GM18861 (cell line): ENCODE measurements around the gene STIM1.

Source experiments
- ATAC-seq: cut with Tn5 transposase; IDR thresholded peaks from one replicate; pipeline ENCODE4 v1.9.1; 2021; ENCODE audit not compliant: unreplicated experiment

The STIM1 gene

DNA sequence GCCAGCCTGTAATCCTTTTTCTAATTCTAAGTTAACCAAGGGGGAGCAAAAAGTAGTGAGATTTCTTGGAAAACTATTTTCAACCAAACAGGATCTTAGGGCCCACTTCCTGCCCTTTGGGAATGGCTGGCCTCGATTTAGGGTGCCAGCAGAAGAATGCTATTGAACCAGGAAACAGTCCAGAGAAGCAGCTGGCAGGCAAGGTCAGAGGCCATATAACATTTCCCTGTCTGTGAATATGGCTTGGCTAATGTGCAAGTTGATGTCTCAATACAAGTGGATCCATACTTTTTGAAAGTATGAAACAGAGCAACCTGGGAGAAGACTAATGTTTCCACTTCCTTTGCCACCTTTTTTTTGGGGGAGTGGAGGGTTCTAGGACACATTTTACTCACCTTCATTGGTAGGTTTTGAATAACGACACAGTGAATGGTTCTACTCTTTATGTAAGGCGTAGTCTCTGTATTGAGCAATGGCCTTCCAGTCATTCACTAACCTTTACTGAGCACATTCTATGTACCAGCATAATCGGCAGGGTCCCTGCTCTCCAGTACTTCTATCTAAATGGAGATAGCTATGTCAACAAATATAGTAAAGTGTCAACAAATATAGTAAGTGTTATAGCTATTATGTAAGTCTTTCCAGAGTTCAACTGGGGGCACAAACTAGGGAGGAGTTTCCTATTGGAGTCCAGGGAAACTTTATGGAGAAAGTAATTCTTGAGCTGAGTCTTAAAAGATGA is 204.9 kb downstream of the STIM1 start:
- no peak for ATAC-seq

DNA sequence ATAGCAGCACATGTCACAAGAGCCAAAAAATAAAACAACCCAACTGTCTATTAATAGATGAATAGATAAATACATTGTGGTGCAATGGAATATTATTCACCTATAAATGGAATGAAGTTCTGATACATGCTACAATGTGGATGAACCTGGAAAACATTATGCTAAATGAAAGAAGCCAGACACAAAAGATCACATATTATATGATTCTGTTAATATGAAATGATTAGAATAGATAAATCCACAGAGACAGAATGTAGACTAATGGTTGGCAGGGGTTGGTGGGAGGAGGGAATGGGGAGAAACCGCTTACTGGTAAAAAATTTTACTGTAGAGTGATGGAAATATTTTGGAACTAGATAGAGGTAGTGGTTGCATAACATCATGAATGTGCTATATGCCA is 206.2 kb downstream of the STIM1 start:
- ATAC-seq, result no peak

DNA sequence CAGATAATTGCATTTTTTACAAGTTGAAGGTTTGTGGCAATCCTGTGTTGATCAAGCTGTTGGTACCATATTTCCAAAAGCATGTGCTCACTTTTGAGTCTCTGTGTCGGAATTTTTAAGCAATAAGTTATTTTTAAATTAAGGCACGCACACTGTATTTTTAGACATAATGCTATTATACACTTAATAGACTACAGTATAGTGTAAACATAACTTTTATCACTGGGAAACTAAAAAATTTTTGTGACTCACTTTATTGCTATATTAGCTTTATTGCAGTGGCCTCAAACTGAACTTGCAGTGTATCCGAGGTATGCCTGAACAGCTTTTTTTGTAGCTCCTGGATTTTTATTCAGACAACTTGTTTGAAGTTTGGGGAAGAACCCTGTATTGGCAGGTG is 207.9 kb downstream of the STIM1 start:
- ATAC-seq, result no peak

DNA sequence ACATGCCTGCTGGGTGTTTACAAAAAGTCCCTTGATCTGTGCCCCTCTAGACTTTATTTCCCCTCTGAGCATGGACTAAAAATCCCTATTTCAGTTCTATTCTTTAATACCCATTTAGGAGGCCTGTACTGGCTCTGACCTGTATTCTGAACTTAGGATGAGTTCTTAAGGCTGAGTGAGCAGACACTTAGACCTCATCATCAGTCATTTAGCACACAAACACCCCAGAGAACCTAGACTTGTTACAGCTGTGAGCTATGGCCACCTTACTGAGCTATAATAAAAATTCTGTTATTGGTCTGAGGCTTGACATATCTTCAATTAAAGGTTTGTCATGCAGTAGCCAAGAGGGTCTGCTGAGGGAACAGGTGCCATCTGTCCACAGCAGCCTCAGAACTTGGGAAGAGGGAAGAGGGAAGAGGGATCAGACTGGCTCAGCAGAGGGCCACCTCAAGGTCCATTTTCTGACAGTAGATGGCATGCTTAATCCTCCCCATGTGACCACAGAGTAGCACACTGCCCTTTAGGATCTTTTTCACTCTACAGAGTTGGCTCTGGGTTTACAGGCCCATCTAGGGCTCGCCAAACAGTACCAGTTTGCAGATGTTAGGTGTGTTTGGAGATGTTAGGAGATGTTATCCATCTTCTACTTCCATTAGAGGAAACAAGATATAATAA is 209.0 kb downstream of the STIM1 start:
- ATAC-seq, result no peak

DNA sequence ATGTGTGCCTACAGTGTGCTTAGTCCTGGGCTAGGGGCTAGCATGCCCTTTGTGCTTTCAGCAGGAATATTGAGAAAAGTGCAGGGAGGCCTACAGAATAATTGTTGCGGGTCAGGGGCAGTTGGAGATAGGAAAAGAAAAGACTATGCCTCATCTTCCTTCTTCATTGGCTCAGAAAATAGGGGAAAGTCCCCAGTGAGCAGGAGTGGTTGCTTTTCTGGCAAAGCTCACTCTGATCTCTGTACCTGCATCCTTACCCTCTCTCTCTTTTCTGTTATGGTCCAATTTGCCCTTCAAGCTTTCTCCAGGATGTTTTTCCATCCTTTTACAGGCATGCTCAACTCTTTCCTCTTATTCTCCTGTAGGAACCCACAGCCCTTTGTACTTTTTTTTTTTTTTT is 209.6 kb downstream of the STIM1 start:
- ATAC-seq, result no peak

DNA sequence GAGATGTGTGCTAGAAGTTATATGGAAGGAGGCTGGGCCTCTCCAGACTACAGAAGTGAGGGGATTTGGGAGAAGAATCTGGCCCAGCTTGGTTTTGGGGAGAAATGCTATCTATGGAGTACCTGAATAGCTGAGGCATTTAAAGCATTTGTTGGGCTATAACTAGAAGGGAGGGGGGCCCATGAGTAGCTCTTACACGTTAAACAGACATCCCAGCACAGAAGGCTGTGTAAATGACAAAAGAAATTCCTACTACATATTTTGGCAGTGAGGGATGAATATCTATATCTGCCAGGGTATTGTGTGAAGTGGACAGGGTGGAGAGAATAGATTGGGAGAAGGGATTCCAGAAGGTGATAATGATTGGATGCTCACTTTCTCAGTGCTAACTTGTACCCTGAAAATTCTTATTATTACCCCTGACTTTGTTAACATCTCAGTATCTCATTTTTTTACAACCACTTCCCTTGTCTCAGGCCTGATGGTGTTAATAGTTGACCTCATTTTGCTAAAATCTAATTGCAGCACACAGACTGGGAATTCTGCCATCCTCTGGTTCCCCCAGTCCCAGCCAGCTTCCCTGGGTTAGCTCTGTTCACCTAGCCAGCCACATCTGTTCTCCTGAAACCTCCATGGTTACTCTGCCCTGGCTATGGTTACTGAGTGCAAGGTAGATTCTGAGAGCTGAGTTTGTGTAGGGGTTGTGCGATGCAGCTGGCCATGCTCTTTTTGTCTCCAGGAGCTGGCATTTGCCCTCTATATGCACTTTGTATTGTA is 210.3 kb downstream of the STIM1 start:
- ATAC-seq, result no peak

DNA sequence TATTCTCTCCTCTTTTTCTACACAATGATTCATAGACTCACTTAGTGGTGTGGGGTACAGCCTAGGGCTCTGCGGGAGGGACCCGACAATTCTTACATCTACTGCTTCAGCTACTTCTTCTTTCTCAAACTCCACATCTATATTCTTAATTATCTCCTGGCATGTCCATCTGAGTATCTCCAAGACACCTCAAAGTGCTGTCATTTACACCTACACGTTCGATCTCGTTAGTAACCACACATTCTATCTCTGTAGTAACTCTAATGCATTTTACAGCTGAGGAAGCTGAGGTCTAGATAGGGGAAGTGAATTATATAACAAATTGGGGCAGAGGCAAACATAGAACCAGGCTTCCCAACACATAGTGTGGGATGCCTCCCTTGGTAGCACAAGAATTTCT is 211.4 kb downstream of the STIM1 start:
- ATAC-seq, result no peak

DNA sequence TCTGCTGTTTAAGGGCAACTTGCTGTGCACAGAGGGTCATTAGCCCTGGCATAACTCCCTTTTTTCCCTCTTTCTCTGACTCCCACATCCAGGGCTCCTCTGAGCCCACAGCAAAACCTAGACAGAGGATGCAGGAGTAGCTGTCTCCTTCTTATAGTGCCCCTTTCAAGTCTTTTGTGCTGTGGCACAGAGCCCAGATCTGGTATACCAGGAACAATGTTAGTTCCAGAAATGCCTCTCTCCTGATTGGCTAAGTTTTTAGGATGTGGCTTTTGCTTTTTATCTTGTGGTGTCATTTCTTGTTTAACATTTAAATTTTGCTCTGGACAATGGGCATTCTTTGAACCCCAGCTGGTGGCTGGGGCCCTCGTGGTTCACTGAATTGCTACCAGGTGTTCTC is 213.5 kb downstream of the STIM1 start:
- no peak for ATAC-seq

DNA sequence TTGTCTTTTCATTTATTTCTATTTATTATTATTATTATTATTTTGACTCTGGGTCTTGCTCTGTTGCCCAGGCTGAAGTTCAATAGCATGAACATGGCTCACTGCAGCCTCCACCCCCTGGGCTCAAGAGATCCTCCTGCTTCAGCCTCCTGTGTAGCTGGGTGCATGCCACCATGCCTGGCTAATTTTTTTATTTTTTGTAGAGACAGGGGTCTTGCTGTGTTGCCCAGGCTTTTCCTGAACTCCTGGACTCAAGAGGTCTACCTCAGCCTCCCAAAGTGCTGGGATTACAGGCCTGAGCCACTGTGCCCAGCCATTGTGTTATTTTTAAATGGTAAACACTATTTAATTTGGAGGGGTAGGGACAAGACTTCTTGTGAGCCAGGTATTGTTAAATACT is 215.9 kb downstream of the STIM1 start:
- no peak for ATAC-seq

DNA sequence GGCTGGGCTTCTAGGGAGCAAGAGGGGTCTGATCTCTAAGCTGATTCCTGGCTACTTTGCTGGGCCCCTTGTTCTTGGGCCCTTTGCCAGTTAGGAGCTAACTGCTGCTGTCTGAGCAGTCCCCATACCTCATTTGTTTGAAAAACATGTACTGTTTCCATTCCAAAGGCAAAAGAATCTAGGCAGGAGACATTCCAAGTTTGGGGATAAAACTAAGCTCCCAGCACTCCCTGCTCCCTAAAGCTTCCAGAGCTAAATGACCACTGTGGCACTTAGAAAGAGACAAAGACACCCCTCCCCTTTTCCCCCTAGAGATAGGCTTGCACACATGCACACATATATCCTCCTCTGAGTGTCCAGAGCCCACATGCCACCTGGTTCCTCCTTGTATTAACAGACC is 216.4 kb downstream of the STIM1 start:
- no peak for ATAC-seq

DNA sequence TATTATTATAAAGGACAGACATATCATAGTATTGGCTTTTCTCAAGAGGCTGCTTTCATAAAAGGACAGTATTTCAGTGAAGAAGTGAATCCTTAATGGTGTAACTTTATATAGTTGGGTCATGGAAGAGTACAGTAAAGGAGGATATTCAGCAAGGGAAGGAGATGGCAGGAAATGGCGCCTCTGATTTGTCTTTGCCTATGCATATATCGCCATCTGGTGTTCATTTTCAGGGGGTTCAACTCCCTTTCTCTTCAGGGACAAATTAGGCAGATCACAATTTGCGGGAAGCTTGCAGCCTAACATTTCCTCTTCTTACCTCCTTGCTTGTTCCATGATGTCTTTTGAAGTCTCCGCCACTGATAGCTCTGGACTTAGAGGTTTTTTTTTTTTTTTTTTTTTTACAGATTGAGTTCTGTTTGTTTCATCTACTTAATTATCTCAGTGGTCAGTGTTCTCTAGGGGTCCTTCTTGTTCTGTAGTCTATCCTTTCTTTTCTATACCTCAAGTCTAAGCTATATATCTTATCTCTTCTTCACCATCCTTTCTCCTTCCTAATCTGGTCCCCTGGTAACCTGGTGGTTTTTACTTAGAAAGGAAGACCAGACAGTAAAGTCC is 217.3 kb downstream of the STIM1 start:
- ATAC-seq, result no peak

DNA sequence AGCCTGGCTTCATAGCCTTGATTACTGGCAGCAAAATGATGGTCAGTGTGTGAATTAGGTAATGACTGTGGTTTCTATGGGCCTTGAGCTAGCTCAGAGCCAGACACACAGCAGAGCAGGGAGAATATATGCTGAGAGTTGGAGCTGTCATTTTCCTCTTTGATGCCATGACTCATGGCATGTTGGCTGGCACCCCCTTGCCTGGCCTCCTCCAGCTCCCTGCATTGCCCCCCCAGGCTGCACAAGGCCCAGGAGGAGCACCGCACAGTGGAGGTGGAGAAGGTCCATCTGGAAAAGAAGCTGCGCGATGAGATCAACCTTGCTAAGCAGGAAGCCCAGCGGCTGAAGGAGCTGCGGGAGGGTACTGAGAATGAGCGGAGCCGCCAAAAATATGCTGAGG is 218.8 kb downstream of the STIM1 start:
- ATAC-seq, result no peak

DNA sequence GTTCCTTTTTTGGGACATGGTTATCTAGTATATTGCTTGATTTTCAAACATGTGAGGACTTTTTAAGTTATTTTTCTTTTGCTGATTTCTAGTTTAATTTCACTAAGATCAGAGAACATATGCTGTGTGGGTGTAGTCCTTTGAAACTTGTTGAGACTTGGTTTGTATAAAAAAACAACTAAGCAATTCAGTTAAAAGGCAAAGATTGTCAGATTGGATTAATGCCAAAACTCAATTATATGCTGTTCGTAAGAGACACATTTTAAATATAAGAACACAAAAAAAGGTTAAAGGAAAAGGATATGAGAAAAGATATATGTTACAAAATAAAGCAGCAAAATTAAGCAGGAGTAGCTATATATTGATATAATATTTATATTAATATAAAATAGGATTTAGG is 221.3 kb downstream of the STIM1 start:
- no peak for ATAC-seq

DNA sequence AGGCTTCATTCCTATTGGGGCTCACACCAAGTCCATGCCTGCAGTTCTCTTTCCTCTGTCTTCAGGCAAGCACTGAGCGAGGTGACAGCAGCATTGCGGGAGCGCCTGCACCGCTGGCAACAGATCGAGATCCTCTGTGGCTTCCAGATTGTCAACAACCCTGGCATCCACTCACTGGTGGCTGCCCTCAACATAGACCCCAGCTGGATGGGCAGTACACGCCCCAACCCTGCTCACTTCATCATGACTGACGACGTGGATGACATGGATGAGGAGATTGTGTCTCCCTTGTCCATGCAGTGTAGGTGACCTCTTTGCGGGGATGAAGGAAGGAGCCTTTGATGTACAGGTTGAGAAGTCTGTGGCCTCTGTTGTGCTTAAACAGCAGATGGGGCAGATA is 227.7 kb downstream of the STIM1 start:
- ATAC-seq, result no peak

DNA sequence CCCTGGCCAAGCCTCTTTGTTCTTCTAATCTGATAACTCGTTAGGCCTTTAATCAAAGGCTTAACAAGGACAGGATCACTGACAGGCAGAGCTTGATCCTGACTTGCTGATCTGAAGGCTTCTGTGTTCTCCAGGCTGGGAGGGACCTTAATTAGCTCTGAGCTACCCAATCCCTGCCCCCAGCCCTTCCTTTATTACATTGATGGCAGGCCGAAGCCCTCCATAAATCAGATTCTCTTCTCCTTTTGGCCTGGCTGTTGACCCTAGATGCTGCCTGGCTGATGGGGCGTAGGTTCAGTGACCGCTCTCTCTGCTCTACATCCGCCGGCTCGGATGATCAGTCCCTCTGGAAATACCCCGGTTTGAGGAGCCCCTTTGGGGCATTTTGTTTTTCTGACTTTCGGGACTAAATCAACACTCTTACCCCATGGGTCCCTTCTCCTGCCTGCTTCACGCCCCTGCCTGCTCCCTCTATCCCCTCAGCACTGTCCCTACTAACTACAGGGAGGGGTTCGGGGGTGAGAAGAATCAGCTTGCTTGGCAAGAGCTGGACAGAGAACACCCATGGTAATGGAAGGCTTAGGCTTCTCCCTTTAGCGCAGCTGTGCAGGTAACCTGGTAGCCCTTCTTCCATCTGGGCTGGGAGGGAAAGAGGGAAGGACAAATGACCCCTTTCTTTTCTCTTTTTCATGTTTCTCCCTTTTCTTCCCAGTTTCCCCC is 229.1 kb downstream of the STIM1 start:
- ATAC-seq, result no peak

DNA sequence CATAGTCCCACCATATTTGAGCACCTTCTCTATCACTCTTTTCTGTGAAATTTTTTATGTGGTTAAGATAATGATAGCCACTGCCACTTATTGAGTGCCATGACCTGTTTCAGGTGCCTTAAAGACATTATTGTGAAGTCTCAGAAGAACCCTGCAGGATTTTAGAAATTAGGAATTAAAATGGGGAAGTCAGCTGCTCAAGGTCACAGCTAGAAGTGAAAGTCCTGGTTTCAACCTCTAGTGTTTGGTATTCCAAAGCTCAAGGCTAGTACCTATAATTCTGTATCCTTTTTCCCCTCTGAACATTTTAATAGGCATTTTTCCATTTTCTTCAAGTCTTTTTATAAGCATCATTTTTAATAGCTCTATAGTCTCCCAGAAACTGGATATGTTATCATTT is 230.1 kb downstream of the STIM1 start:
- no peak for ATAC-seq

DNA sequence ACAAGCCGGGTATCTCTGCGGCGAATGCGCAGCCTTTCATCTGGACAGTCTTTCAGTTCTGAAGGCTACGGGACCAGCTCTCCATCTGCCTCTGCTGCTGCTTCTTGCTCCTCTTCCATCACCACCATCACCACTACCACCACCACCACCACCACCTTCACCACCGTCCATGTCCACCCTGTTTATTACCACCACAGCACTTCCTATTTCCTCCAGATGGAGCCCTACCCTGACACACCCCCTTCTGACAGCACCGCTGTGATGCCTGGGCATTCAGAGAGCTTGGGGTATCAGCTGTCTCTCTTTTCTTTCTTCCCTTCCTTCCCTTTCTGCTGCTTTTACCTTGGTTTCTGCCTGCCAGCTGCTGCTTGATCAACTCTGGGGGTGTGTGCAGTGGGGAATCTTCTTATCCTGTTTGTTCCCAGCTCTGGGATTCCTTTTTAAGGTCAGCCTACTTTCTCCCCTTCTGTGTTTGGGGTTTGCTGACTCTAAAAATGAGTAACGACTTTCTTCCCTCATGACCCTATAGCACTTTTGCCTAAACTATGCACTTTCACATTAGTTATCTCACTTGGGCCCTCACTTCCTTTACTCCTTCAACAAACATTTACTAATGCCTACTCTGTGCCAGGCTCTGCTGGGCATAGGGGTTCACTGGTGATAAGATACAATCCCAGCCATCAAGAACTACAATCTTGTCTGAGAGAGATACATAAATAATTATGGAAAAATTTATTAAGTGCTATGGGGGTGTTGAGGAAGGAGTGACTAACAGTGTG is 231.3 kb downstream of the STIM1 start:
- ATAC-seq, result no peak

DNA sequence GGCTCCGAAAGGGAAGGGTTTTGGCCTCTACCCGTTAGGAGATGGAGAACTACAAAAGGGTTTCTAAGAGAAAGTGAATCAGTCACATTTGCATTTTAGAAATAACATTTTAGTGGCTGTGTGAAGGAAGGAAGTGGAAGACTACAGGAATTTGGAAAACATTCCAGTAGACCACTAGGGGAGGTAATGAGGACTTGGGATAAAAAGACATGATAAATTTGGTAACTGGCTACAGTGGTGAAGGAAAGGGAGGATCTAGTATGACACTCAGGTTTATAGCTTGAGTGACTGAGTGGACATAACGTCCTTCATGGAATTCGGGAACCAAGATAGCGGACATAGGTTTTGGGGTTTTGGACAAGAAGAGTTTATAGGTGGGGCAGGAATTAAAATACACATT is 232.1 kb downstream of the STIM1 start:
- no peak for ATAC-seq

DNA sequence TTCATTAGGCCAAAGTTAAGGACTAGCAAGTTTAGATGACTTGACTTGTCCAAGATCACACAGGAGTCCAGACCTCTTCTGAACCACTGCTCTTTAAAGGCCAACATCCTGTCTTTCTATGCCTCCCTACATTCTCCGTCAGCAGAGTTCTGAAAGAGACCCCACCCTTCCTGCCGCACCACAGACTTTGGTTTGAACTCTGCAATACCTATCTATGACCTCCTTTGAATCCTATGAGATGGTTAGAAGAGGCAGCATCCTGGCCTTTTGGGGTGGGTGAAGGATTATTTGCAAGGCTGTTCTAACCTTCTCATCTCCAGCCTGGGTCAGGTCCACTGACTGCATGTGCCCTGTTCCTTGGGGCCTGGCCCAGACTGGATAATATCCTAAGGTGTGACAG is 234.8 kb downstream of the STIM1 start:
- ATAC-seq, result no peak

DNA sequence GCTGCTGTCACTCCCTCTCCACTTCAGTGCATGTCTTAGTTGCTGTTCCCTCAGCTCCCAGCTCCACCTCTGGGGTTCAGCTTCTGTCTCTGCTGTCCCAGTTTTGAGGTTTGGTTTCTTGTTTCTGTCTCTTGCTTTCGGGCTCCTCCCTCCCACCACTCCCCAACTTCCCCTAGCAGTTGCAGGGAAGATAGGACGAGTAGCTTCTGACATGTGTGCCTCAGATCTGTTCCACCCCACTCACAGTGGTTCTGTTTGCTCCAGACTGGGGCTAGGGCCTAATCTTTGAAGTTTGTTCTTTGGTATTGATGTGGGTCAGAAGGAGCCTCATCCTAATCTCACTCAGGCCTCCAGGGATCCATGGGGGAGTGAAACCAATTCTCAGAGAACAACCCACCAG is 236.6 kb downstream of the STIM1 start:
- no peak for ATAC-seq
